Lower leg skin (tissue), 3 donors: ENCODE measurements around the gene BCL2.

ENCODE experiments used
- CTCF ChIP-seq, 3 donors: fragments of 450-650 bp; IDR thresholded peaks; one replicate each; pipeline ENCODE4 v1.5.1; 2016; ENCODE audit warnings: antibody characterized with exemption in 3 of 3, mild to moderate bottlenecking in 3 of 3, moderate library complexity in 2 of 3
- POLR2A ChIP-seq, 2 donors: fragments of 450-650 bp; IDR thresholded peaks; one replicate each; pipeline ENCODE4 v1.6.1; 2016 to 2017; ENCODE audit warnings: antibody characterized with exemption in 2 of 2, mild to moderate bottlenecking in 1 of 2, moderate library complexity in 1 of 2

DNA sequence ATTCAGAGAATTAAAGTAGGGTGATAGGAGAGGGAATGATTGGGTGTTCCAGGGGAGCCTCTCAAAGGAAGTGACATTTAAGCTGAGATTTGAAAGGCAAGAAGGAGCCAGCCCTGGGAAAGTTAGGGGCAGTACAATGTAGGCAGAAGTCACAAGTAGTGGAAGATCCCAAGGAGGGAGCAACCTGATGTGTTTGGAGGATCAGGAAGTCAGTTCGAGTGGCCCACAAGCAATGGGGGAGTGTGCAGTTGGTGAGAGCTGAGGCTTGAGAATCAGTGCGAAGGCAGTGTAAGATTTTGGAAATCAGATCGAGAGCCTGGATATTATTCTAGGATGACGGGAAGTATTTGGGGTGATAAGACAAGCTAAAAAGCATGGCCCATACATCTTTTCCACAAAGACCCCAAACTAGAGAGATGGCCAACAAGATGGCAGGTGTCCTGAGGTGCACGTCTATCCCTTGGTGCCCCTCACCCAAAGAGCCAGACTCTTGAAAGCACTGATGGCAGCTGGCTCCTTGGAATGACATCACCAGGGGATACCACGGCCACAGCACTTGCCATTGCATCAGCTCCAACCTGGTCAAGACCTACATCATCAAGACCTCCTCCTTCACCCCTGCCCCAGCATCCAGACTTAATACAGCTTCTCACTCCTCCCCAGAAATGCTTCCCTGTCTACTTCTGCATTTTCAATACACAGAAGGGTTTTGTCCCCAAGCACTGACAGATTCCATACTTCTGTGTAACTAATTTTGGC lies 127.3 kb downstream of the BCL2 start:
- TF ChIP-seq POLR2A (IDR thresholded peaks at IDR 0.05) (no peak), CTCF (IDR thresholded peaks at IDR 0.05) (no peak)
